Retinal pigment epithelial cell (primary cell): Measurements from ENCODE around the gene LEFTY2.

ENCODE experiments used
- DNase-seq: peaks from one replicate; pipeline ENCODE4 v3.0.0-alpha.2; 2010; ENCODE audit warnings: low read depth
- H3K4me3 ChIP-seq: 2 replicates; pipeline ENCODE4 v1.5.1; 2011; ENCODE audit warnings: mild to moderate bottlenecking, low read length, control low read depth, moderate library complexity
- TF ChIP-seq, protein P1 (sequence below): conservative IDR thresholded peaks from 2 replicates; pipeline ENCODE4 v1.5.1; 2011; ENCODE audit warnings: low read depth, low read length, control low read depth, inconsistent platforms

The LEFTY2 gene

DNA sequence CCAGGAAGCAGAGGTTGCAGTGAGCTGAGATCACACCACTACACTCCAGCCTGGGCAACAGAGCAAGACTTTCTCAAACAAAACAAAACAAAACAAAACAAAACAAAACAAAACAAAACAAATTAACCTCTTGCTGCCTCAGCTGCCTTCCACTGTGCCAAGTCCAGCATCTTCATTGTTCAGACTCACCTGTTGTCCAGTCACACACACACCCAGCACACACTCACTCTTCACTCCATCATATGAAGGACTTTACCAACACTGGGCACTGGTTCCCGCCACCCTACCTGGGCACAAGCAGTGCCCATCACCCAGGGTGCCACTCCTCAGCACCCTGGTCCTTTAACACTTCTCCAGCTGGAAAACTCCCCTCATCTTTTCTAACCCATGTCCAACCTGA, 31.5 kb downstream of the LEFTY2 start:
- TF ChIP-seq, protein P1, sequence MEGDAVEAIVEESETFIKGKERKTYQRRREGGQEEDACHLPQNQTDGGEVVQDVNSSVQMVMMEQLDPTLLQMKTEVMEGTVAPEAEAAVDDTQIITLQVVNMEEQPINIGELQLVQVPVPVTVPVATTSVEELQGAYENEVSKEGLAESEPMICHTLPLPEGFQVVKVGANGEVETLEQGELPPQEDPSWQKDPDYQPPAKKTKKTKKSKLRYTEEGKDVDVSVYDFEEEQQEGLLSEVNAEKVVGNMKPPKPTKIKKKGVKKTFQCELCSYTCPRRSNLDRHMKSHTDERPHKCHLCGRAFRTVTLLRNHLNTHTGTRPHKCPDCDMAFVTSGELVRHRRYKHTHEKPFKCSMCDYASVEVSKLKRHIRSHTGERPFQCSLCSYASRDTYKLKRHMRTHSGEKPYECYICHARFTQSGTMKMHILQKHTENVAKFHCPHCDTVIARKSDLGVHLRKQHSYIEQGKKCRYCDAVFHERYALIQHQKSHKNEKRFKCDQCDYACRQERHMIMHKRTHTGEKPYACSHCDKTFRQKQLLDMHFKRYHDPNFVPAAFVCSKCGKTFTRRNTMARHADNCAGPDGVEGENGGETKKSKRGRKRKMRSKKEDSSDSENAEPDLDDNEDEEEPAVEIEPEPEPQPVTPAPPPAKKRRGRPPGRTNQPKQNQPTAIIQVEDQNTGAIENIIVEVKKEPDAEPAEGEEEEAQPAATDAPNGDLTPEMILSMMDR = no peak
- no peak for DNase-seq
- no peak overlapping the region for H3K4me3 ChIP-seq

DNA sequence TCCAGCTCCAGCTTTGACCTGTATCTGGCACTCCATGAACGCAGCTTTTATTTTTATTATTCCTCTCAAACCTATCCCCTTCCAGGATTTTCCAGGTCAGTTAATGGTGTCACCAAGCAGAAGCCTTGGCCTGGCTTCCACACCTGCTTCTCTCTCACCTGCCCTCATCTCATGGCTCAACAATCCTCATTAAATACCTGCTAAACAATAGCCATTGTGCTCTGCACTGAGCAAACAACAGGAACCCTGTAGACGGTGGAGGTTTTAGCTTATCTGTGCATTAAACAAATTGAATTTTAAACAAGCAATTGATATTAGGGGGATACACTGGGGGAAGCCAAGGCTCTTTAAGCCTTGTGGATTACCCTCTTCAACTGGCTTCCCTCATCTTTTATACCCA, 32.2 kb downstream of the LEFTY2 start:
- TF ChIP-seq, protein P1 = no peak
- H3K4me3 ChIP-seq = no peak overlapping the region
- no peak for DNase-seq

DNA sequence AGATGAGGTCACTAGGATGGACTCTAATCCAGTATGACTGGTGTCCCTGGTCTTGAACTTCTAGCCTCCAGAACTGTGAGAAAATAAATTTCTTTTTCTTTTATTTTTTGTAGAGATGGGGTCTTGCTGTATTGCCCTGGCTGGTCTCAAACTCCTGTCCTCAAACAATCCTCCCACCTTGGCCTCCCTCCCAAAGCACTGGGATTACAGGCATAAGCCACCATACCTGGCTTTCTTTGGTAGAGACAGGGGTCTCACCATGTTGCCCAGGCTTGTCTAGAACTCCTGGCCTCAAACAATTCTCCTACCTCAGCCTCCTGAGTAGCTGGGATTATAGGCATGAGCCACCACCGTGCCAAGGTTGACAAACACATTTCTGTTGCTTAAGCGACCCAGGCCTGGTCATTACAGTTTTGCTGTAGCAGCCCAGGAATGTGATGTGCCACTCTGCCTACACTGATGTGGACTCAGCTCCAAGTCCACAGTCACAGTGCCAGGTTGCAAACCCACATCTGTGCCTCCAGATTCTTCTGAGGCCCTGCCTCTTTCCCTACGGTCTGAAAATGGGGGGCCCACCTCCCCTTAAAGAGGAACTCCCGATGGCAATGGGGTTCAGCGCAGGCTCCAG, 32.9 kb downstream of the LEFTY2 start:
- TF ChIP-seq, protein P1 = no peak
- no peak for DNase-seq
- H3K4me3 ChIP-seq = no peak overlapping the region

DNA sequence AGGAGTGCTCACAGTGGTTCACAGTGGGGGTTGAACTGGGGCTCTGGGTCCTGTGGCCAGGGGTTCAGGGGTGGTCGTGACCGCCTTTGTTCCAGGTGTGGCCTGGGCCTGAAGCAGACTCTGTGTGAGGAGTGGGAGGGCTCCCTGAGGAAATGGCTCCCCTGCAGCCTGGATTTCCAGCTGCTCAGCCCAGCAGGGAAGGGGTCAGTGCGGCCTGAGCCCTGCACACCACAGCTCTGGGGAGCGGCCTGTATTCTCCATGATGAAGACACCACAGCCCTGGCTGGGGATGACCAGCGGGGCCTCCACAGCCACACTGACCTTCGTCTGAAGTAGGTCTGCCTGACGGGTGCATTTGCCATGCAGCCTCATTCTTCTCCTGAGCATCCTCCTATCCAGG, 33.7 kb downstream of the LEFTY2 start:
- TF ChIP-seq, protein P1 = no peak
- no peak overlapping the region for H3K4me3 ChIP-seq
- no peak for DNase-seq

DNA sequence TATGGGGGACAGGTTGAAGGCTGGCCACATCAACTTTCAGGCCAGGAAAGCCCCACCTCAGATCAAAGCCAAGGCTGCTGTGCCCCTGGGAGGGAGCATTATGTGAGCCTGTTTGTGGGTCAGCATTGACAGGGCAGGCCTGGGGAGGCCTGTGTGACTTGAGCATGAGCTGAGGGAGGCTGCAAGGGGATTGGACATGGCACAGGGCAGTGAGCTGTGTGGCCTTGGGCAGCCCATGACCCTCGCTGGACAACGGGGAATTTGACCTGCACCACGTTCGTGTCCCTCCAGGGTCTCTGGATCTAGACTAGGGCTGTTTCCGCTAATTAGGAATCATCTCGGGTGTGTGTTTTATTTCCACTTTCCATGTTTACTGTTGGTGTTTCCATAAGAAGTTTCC, 34.6 kb downstream of the LEFTY2 start:
- TF ChIP-seq, protein P1 = no peak
- no peak for DNase-seq
- H3K4me3 ChIP-seq = no peak overlapping the region

DNA sequence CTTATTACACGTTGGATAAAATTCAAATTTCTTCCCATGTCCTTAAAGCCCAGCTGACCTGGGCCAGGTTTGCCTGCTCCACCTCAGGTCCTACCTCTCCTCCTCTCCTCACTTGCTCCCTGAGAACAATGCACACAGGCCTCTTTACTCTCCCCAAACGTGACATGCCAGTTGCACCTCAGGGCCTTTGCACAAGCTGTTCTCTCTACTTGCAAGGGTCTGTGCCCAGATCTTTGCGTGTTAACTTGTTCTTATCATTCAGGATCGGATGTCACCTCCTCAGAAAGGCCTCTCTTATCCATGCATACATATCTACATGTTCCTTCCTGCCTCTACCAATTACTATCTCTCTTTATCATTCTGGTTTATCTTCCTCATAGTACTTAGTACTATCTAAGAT, 37.4 kb downstream of the LEFTY2 start:
- DNase-seq = no peak
- TF ChIP-seq, protein P1 = no peak
- H3K4me3 ChIP-seq = no peak overlapping the region

DNA sequence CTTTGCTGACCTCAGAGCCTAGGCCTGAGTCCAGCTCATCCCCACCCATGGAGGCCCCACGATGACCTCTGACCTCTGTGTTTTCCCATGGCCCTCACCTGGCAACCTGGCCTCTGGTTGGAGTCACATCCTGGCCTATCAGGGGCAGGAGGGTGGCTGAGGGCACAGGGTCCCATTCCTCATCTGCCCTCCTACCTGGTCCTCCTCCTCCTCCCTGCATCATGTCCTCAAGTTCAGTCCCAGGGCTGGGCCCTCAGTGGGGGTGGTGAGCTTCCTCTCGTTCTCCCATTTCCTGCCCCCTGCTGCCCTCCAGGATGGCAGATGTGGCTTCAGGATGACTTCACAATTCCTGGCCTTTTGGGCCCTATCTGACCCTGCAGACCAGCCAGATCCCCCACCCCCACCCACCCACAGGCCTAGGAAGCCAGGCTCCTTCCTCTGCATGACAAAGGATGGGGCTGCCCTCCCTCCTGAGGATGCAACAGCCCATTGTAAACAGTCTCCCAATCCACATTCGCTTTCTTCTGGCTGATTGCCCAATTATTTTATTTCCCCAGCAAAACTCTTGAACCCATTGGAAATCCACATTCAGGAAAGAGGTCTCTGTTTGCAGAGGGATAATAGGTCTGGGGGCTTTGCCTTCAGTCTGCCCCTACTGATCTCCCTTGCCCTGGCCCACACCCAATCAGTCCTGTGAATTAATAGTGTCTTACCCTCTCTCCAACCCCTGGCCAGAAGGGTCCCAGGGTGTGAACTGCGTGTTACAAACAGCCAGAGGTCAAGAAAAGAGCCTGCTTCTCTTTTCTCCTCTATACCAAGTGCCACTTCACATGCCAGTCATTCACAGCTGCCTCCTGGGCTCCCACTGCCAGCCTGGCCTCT, 41.7 kb downstream of the LEFTY2 start:
- no peak for DNase-seq
- no peak overlapping the region for H3K4me3 ChIP-seq
- TF ChIP-seq, protein P1 = no peak
